WTC11 (cell line): ENCODE measurements around the gene GABRR3. TPM values are rescaled to one million over a fixed set of nuclear protein-coding genes. Genes with fewer than 3 reads are reported as not detected.

Experiments used
- ATAC-seq: fragments of 200-7000 bp; cut with Tn5 transposase; 2 replicates; pipeline ENCODE4 v1.10.0; 2021; ENCODE audit warnings: mild to moderate bottlenecking, moderate library complexity
- CTCF ChIA-PET: fragments of 300-600 bp; sonication (Branson Sonifier 250); formaldehyde crosslinking; loops from one replicate; lab custom pipeline; 2021; ENCODE audit warnings: antibody characterized with exemption; lab: Charles Lee
- POLR2A ChIA-PET: fragments of 350-600 bp; sonication (Branson Sonifier 250); formaldehyde crosslinking; loops from one replicate; lab custom pipeline; 2021; ENCODE audit warnings: antibody characterized with exemption; lab: Charles Lee
- DNase-seq: peaks from one replicate; pipeline ENCODE4 v3.0.0; 2021; ENCODE audit warnings: low spot score
- H3K27ac Mint-ChIP-seq: 2 replicates; pipeline ENCODE4 v1.8.0; 2021; ENCODE audit warnings: mixed read lengths
- H3K27me3 Mint-ChIP-seq: 2 replicates; pipeline ENCODE4 v1.8.0; 2021; ENCODE audit warnings: low read depth, mild to moderate bottlenecking, moderate library complexity, mixed read lengths
- H3K36me3 Mint-ChIP-seq: 2 replicates; pipeline ENCODE4 v1.8.0; 2021; ENCODE audit warnings: mixed read lengths
- H3K4me1 Mint-ChIP-seq: 2 replicates; pipeline ENCODE4 v1.8.0; 2022; ENCODE audit warnings: mixed read lengths
- H3K4me3 Mint-ChIP-seq: 2 replicates; pipeline ENCODE4 v1.8.0; 2021; ENCODE audit warnings: mild to moderate bottlenecking, moderate library complexity, mixed read lengths
- H3K9me3 Mint-ChIP-seq: 2 replicates; pipeline ENCODE4 v1.8.0; 2021; ENCODE audit warnings: mixed read lengths
- CREM ChIP-seq: sonication (generic); formaldehyde crosslinking; IDR thresholded peaks from 2 replicates; pipeline ENCODE4 v1.8.1; 2022; ENCODE audit warnings: mild to moderate bottlenecking, missing genetic modification reagents, moderate library complexity
- E2F1 ChIP-seq: sonication (generic); formaldehyde crosslinking; IDR thresholded peaks from 2 replicates; pipeline ENCODE4 v1.8.0; 2022; ENCODE audit warnings: mild to moderate bottlenecking, missing genetic modification reagents
- ESRRA ChIP-seq: sonication (generic); formaldehyde crosslinking; IDR thresholded peaks from 2 replicates; pipeline ENCODE4 v1.8.1; 2022; ENCODE audit warnings: mild to moderate bottlenecking, missing genetic modification reagents, borderline replicate concordance
- ETV6 ChIP-seq: sonication (generic); formaldehyde crosslinking; IDR thresholded peaks from 2 replicates; pipeline ENCODE4 v1.8.1; 2022; ENCODE audit warnings: mild to moderate bottlenecking, missing genetic modification reagents
- IRF1 ChIP-seq: sonication (generic); formaldehyde crosslinking; IDR thresholded peaks from 2 replicates; pipeline ENCODE4 v1.8.0; 2023; ENCODE audit warnings: missing genetic modification reagents
- MAX ChIP-seq: sonication (generic); formaldehyde crosslinking; IDR thresholded peaks from 2 replicates; pipeline ENCODE4 v1.8.0; 2022; ENCODE audit warnings: mild to moderate bottlenecking, missing genetic modification reagents
- MXD4 ChIP-seq: fragments of 250-450 bp; sonication (Bioruptor Pico); IDR thresholded peaks from 2 replicates; pipeline ENCODE4 v1.8.0; 2021; ENCODE audit warnings: mild to moderate bottlenecking, moderate library complexity, borderline replicate concordance
- NR1H2 ChIP-seq: sonication (generic); formaldehyde crosslinking; IDR thresholded peaks from 2 replicates; pipeline ENCODE4 v1.9.0; 2021; ENCODE audit warnings: mild to moderate bottlenecking, moderate library complexity, missing genetic modification reagents
- ZBTB21 ChIP-seq: sonication (generic); formaldehyde crosslinking; IDR thresholded peaks from 2 replicates; pipeline ENCODE4 v1.8.1; 2023; ENCODE audit warnings: mild to moderate bottlenecking, missing genetic modification reagents, borderline replicate concordance
- ZNF281 ChIP-seq: sonication (generic); formaldehyde crosslinking; IDR thresholded peaks from 2 replicates; pipeline ENCODE4 v1.8.0; 2023; ENCODE audit warnings: mild to moderate bottlenecking, missing genetic modification reagents
- ZNF423 ChIP-seq: fragments of 250-450 bp; sonication (Bioruptor Pico); IDR thresholded peaks from 2 replicates; pipeline ENCODE4 v2.1.2; 2022; ENCODE audit warnings: mild to moderate bottlenecking, moderate library complexity
- total RNA-seq: library from RNA; stranded (reverse); gene quantifications from 3 replicates; pipeline ENCODE4 v1.2.3, GENCODE V29; 2021
- TF ChIP-seq, protein P1 (sequence below): sonication (generic); formaldehyde crosslinking; IDR thresholded peaks from 2 replicates; pipeline ENCODE4 v1.8.1; 2022; ENCODE audit warnings: mild to moderate bottlenecking, moderate library complexity, missing genetic modification reagents
- TF ChIP-seq, protein P2 (sequence below): fragments of 250-450 bp; sonication (Bioruptor Pico); IDR thresholded peaks from 2 replicates; pipeline ENCODE4 v1.9.0; 2021; ENCODE audit warnings: mild to moderate bottlenecking
- TF ChIP-seq, protein P3 (sequence below): fragments of 250-450 bp; sonication (Bioruptor Pico); IDR thresholded peaks from 2 replicates; pipeline ENCODE4 v1.8.0; 2021; ENCODE audit warnings: mild to moderate bottlenecking
- TF ChIP-seq, protein P4 (sequence below): sonication (generic); formaldehyde crosslinking; IDR thresholded peaks from 2 replicates; pipeline ENCODE4 v1.8.1; 2022; ENCODE audit warnings: mild to moderate bottlenecking, missing genetic modification reagents, moderate library complexity, borderline replicate concordance
- TF ChIP-seq, protein P5 (sequence below): fragments of 250-450 bp; sonication (Bioruptor Pico); IDR thresholded peaks from 2 replicates; pipeline ENCODE4 v1.9.0; 2021; ENCODE audit warnings: mild to moderate bottlenecking

GABRR3 gene
- total RNA-seq, 1 experiment from 2014 or later: not detected

- no peak for TF ChIP-seq MAX (CRISPR knock-in tag)
- no peak for TF ChIP-seq E2F1
- TF ChIP-seq, protein P1, sequence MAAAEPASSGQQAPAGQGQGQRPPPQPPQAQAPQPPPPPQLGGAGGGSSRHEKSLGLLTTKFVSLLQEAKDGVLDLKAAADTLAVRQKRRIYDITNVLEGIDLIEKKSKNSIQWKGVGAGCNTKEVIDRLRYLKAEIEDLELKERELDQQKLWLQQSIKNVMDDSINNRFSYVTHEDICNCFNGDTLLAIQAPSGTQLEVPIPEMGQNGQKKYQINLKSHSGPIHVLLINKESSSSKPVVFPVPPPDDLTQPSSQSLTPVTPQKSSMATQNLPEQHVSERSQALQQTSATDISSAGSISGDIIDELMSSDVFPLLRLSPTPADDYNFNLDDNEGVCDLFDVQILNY (CRISPR knock-in tag): no peak
- no peak for TF ChIP-seq CREM
These were observed 16.8 kb downstream of the GABRR3 start (continued) for GRCh38 chr3:98018301-98018700.

DNA sequence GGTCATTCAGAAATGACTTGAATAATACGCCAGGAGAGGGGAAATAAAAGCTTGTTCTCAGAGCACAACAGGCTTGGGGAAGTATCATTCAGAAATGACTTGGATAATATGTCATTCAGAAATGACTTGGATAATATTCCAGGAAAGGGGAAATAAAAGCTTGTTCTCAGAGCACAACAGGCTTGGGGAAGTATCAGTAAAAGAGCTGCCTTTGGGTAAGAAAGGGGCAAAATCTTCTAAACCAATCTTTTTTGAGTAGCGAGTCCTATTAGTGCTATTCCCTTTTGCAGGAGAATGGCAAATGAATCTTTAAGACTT is 20.9 kb downstream of the GABRR3 start:
- Mint-ChIP-seq H3K27me3 (no peaks in the 10 kb centered on the region), H3K36me3 (no peaks in the 10 kb centered on the region), H3K9me3 (peaks cover 6% of the 10 kb centered on the region), H3K4me1 (no peaks in the 10 kb centered on the region), H3K27ac (no peak overlapping the region), H3K4me3 (no peak overlapping the region)
- TF ChIP-seq ZNF423 (CRISPR knock-in tag) (no peak), ETV6 (no peak), ESRRA (CRISPR knock-in tag) (no peak), NR1H2 (CRISPR knock-in tag) (no peak), MXD4 (CRISPR knock-in tag) (no peak), E2F1 (no peak)
- TF ChIP-seq, protein P2, sequence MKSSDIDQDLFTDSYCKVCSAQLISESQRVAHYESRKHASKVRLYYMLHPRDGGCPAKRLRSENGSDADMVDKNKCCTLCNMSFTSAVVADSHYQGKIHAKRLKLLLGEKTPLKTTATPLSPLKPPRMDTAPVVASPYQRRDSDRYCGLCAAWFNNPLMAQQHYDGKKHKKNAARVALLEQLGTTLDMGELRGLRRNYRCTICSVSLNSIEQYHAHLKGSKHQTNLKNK: no peak
- POLR2A ChIA-PET: no interaction called here
- CTCF ChIA-PET: interaction anchor here (5.1 kb wide), 1 partner anchor 9 kb away, joined by 23 read pairs; no protein-coding TSS in a partner anchor
- ATAC-seq (no peak), DNase-seq (no peak)

- POLR2A ChIA-PET: no interaction called here
- Mint-ChIP-seq H3K27me3 (no peaks in the 10 kb centered on the region), H3K4me3 (no peak overlapping the region), H3K9me3 (peaks cover 6% of the 10 kb centered on the region), H3K4me1 (no peaks in the 10 kb centered on the region), H3K36me3 (no peaks in the 10 kb centered on the region), H3K27ac (no peak overlapping the region)
- CTCF ChIA-PET: interaction anchor here (5.1 kb wide), 1 partner anchor 10 kb away, joined by 23 read pairs; no protein-coding TSS in a partner anchor
- ATAC-seq: peak; percentile 38; the same call in 1 of the 2 replicates
- DNase-seq: no peak
- TF ChIP-seq, protein P1 (CRISPR knock-in tag): no peak
- TF ChIP-seq IRF1 (CRISPR knock-in tag): no peak
- no peak for TF ChIP-seq ZBTB21 (CRISPR knock-in tag)
- TF ChIP-seq, protein P3, sequence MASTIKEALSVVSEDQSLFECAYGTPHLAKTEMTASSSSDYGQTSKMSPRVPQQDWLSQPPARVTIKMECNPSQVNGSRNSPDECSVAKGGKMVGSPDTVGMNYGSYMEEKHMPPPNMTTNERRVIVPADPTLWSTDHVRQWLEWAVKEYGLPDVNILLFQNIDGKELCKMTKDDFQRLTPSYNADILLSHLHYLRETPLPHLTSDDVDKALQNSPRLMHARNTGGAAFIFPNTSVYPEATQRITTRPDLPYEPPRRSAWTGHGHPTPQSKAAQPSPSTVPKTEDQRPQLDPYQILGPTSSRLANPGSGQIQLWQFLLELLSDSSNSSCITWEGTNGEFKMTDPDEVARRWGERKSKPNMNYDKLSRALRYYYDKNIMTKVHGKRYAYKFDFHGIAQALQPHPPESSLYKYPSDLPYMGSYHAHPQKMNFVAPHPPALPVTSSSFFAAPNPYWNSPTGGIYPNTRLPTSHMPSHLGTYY: no peak
- TF ChIP-seq, protein P4, sequence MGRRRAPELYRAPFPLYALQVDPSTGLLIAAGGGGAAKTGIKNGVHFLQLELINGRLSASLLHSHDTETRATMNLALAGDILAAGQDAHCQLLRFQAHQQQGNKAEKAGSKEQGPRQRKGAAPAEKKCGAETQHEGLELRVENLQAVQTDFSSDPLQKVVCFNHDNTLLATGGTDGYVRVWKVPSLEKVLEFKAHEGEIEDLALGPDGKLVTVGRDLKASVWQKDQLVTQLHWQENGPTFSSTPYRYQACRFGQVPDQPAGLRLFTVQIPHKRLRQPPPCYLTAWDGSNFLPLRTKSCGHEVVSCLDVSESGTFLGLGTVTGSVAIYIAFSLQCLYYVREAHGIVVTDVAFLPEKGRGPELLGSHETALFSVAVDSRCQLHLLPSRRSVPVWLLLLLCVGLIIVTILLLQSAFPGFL (CRISPR knock-in tag): no peak
- TF ChIP-seq ZNF281: no peak
- TF ChIP-seq, protein P5, sequence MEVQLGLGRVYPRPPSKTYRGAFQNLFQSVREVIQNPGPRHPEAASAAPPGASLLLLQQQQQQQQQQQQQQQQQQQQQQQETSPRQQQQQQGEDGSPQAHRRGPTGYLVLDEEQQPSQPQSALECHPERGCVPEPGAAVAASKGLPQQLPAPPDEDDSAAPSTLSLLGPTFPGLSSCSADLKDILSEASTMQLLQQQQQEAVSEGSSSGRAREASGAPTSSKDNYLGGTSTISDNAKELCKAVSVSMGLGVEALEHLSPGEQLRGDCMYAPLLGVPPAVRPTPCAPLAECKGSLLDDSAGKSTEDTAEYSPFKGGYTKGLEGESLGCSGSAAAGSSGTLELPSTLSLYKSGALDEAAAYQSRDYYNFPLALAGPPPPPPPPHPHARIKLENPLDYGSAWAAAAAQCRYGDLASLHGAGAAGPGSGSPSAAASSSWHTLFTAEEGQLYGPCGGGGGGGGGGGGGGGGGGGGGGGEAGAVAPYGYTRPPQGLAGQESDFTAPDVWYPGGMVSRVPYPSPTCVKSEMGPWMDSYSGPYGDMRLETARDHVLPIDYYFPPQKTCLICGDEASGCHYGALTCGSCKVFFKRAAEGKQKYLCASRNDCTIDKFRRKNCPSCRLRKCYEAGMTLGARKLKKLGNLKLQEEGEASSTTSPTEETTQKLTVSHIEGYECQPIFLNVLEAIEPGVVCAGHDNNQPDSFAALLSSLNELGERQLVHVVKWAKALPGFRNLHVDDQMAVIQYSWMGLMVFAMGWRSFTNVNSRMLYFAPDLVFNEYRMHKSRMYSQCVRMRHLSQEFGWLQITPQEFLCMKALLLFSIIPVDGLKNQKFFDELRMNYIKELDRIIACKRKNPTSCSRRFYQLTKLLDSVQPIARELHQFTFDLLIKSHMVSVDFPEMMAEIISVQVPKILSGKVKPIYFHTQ (CRISPR knock-in tag): no peak
These were observed 21.5 kb downstream of the GABRR3 start for GRCh38 chr3:98013411-98014267.
